PC-3 (cell line): ENCODE results near the gene MYOC. TPM values are rescaled to one million over a fixed set of nuclear protein-coding genes. Genes with fewer than 3 reads are reported as not detected.

Experiments
- ATAC-seq: fragments of 200-7000 bp; cut with Tn5 transposase; 2 replicates; pipeline ENCODE4 v1.9.1; 2020; ENCODE audit warnings: mild to moderate bottlenecking, moderate library complexity
- BruUV-seq: library from RNA; stranded (reverse); fragments of 400-500 nt; replicated peaks from 2 replicates; lab custom pipeline; 2021; lab: Mats Ljungman, UMichigan
- CTCF ChIA-PET: fragments of 300-600 bp; sonication (Branson Sonifier 250); formaldehyde crosslinking; loops from one replicate; lab custom pipeline; 2022; ENCODE audit warnings: antibody characterized with exemption; lab: Charles Lee
- POLR2A ChIA-PET: fragments of 300-600 bp; sonication (Branson Sonifier 250); formaldehyde crosslinking; loops from one replicate; lab custom pipeline; 2022; ENCODE audit warnings: antibody characterized with exemption; ENCODE audit not compliant: unreplicated experiment; lab: Charles Lee
- DNase-seq: peaks from one replicate; pipeline ENCODE4 v3.0.0-alpha.2; 2015
- H2AFZ ChIP-seq: fragments of 300-600 bp; sonication (generic); 2 replicates; pipeline ENCODE4 v1.6.0; 2016; ENCODE audit warnings: antibody characterized with exemption, low read length
- H3F3A ChIP-seq: fragments of 300-600 bp; sonication (generic); one replicate; pipeline ENCODE4 v1.6.0; 2017; ENCODE audit warnings: antibody characterized with exemption, low read length, control low read depth, mild to moderate bottlenecking; ENCODE audit not compliant: unreplicated experiment
- H3K27ac ChIP-seq: fragments of 300-600 bp; sonication (generic); 2 replicates; pipeline ENCODE4 v1.5.1; 2016; ENCODE audit warnings: mild to moderate bottlenecking, low read length
- H3K27me3 ChIP-seq: fragments of 300-600 bp; sonication (generic); 2 replicates; pipeline ENCODE4 v1.6.1; 2016; ENCODE audit warnings: low read length, mixed read lengths
- H3K36me3 ChIP-seq: fragments of 300-600 bp; sonication (generic); 2 replicates; pipeline ENCODE4 v1.6.1; 2016; ENCODE audit warnings: low read depth, mixed run types, low read length, mixed read lengths
- H3K4me1 ChIP-seq: fragments of 300-600 bp; sonication (generic); 2 replicates; pipeline ENCODE4 v1.5.1; 2016; ENCODE audit warnings: low read length; ENCODE audit not compliant: insufficient read depth
- H3K4me2 ChIP-seq: fragments of 300-600 bp; sonication (generic); 2 replicates; pipeline ENCODE4 v1.6.0; 2016; ENCODE audit warnings: low read length
- H3K4me3 ChIP-seq: fragments of 300-600 bp; sonication (generic); 2 replicates; pipeline ENCODE4 v1.5.1; 2016; ENCODE audit warnings: mild to moderate bottlenecking, low read length, mixed read lengths
- H3K79me2 ChIP-seq: fragments of 300-600 bp; sonication (generic); 2 replicates; pipeline ENCODE4 v1.6.1; 2017; ENCODE audit warnings: low read length, mixed read lengths
- H3K9ac ChIP-seq: fragments of 300-600 bp; sonication (generic); 2 replicates; pipeline ENCODE4 v1.6.0; 2016; ENCODE audit warnings: mild to moderate bottlenecking, low read length
- H3K9me2 ChIP-seq: fragments of 300-600 bp; sonication (generic); replicated peaks from 2 replicates; pipeline ENCODE4 v1.6.1; 2016; ENCODE audit warnings: mixed run types, low read length, mixed read lengths
- H3K9me3 ChIP-seq: fragments of 300-600 bp; sonication (generic); 2 replicates; pipeline ENCODE4 v1.6.1; 2016; ENCODE audit warnings: low read length, mixed read lengths
- H4K20me1 ChIP-seq: fragments of 300-600 bp; sonication (generic); 2 replicates; pipeline ENCODE4 v1.6.1; 2016; ENCODE audit warnings: low read length, mixed read lengths
- EZH2 ChIP-seq: fragments of 300-600 bp; sonication (generic); IDR thresholded peaks from one replicate; pipeline ENCODE4 v1.6.1; 2017; ENCODE audit warnings: antibody characterized with exemption, mild to moderate bottlenecking, low read length; ENCODE audit not compliant: unreplicated experiment
- EZH2phosphoT487 ChIP-seq: fragments of 300-600 bp; sonication (generic); IDR thresholded peaks from 2 replicates; pipeline ENCODE4 v1.6.1; 2018; ENCODE audit warnings: mild to moderate bottlenecking, antibody characterized with exemption, low read length, borderline replicate concordance
- intact Hi-C: fragments of 100-400 bp; cut with micrococcal nuclease; formaldehyde crosslinking; loops from 2 replicates; pipeline ENCODE4 v1.9.0; 2023
- total RNA-seq: library from RNA; depleted of rRNA; stranded (reverse); fragments of >200 nt; gene quantifications from 2 replicates; pipeline ENCODE4 v1.2.3, GENCODE V29; 2014
- TF ChIP-seq, protein P1 (sequence below): fragments of 300-600 bp; sonication (generic); conservative IDR thresholded peaks from 2 replicates; pipeline ENCODE4 v1.5.1; 2017; ENCODE audit warnings: antibody characterized with exemption, low read depth, mild to moderate bottlenecking, low read length

The MYOC gene
- total RNA-seq, 1 experiment from 2014 or later: not detected

DNA sequence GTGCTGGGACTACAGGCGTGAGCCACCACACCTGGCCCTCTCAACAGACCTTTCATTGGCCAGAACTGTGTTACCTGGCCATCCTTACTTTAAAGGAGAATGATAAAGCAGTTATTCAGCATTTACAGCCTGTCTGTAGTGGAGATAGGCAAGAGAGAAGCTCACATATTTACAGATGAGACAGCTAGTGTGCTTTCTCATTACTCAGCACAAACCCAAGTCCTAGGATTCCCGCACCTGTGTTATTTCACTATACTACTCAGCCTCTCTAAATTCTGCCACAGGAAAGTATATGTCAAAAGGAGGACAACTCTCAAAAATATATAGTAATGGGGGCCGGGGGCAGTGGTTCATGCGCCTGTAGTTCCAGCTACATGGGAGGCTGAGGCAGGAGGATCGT, 15.9 kb upstream of the MYOC start:
- Histone ChIP-seq H3K27ac (no peak overlapping the region), H3K9me3 (no peaks in the 10 kb centered on the region), H3K4me3 (no peak overlapping the region), H3F3A (no peaks in the 10 kb centered on the region), H4K20me1 (no peaks in the 10 kb centered on the region), H3K27me3 (peaks cover 70% of the 10 kb centered on the region), H3K4me2 (no peak overlapping the region), H3K4me1 (no peaks in the 10 kb centered on the region), H3K9ac (no peak overlapping the region), H3K36me3 (no peaks in the 10 kb centered on the region), H3K9me2 (no peaks in the 10 kb centered on the region), H3K79me2 (no peaks in the 10 kb centered on the region), H2AFZ (no peak overlapping the region)
- CTCF ChIA-PET: no interaction called here
- TF ChIP-seq EZH2phosphoT487 (no peak), EZH2 (no peak)
- TF ChIP-seq, protein P1, sequence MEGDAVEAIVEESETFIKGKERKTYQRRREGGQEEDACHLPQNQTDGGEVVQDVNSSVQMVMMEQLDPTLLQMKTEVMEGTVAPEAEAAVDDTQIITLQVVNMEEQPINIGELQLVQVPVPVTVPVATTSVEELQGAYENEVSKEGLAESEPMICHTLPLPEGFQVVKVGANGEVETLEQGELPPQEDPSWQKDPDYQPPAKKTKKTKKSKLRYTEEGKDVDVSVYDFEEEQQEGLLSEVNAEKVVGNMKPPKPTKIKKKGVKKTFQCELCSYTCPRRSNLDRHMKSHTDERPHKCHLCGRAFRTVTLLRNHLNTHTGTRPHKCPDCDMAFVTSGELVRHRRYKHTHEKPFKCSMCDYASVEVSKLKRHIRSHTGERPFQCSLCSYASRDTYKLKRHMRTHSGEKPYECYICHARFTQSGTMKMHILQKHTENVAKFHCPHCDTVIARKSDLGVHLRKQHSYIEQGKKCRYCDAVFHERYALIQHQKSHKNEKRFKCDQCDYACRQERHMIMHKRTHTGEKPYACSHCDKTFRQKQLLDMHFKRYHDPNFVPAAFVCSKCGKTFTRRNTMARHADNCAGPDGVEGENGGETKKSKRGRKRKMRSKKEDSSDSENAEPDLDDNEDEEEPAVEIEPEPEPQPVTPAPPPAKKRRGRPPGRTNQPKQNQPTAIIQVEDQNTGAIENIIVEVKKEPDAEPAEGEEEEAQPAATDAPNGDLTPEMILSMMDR: no peak
- intact Hi-C loops: no loop called here
- no TSS peak for BruUV-seq
- POLR2A ChIA-PET: interaction anchor here (0.6 kb wide), 1 partner anchor 49 kb away, joined by 4 read pairs; no protein-coding TSS in a partner anchor
- ATAC-seq (no peak), DNase-seq (no peak)

DNA sequence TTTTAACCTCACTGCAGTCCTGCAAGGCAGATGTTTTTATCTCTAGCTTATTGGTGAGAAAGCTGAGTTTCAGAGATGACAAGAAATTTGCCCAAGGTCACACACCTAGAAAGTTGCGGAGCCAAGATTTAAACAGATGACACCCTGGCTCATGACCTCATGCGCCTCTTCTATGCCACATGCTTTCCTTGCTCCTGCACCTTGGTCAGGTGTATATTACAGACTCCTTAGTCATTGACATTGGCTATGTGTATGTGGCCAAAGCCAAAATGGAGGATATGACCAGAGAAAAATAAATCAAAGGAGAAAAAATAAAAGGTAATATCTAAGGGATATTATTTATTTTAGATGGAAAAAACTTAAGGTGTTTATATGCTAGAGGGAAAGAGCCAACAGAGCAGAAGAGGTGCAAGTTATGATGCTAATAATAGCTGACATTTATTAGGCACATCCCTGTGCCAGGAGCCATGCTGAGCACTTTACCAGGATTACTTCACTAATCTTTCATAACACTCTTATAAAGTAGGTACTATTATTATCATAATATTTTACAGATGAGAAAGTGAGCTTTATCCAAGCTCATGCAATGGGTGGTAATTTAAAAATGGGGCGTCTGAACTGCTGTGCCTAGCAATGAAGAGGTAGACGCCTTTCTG, 13.8 kb upstream of the MYOC start:
- intact Hi-C loops: no loop called here
- no peak for TF ChIP-seq EZH2phosphoT487
- no peak for TF ChIP-seq EZH2
- TF ChIP-seq, protein P1: no peak

DNA sequence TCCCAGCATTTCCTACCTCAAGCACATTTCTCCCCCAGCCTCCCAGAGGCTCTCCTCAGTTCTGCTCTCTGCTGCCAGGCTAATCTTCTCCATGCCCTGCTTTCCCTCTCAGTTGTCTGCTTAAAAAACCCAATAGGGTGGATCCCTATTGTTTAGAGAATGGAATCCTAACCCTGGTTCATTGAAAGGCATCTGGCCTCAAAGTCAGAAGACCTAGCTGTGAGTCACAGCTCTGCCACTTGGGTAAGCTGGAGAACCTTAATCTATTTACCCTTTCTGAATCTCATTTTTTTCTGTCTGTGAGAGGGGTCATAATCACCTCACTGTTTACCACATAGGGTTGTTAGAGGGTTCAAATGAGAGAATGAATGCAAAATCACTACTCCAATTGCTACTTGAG, 12.5 kb upstream of the MYOC start:
- intact Hi-C loops: no loop called here
- H3K9me2 ChIP-seq: no peaks in the 10 kb centered on the region
- no peak for DNase-seq
- TF ChIP-seq EZH2phosphoT487: no peak
- no peak overlapping the region for H3K27ac ChIP-seq
- H2AFZ ChIP-seq: no peak overlapping the region
- no peak overlapping the region for H3K4me3 ChIP-seq
- ATAC-seq: no peak
- no peaks in the 10 kb centered on the region for H3F3A ChIP-seq
- no peak overlapping the region for H3K4me2 ChIP-seq
- BruUV-seq: no TSS peak
- no peaks in the 10 kb centered on the region for H3K79me2 ChIP-seq
- H3K9me3 ChIP-seq: no peaks in the 10 kb centered on the region
- H3K36me3 ChIP-seq: no peaks in the 10 kb centered on the region
- H3K4me1 ChIP-seq: peaks cover 13% of the 10 kb centered on the region
- H3K27me3 ChIP-seq: peaks cover 61% of the 10 kb centered on the region
- ChIA-PET POLR2A (no interaction called here), CTCF (interaction anchor here (0.6 kb wide), 1 partner anchor 20 kb away, joined by 3 read pairs; no protein-coding TSS in a partner anchor)
- H3K9ac ChIP-seq: no peak overlapping the region
- no peaks in the 10 kb centered on the region for H4K20me1 ChIP-seq

More for the DNA sequence above, 13.8 kb upstream of the MYOC start:
- H3K4me3 ChIP-seq: no peak overlapping the region
- no peak overlapping the region for H3K27ac ChIP-seq
- no peak overlapping the region for H2AFZ ChIP-seq
- H3K9me3 ChIP-seq: no peaks in the 10 kb centered on the region
- no peaks in the 10 kb centered on the region for H3K9me2 ChIP-seq
- H3K36me3 ChIP-seq: no peaks in the 10 kb centered on the region
- POLR2A ChIA-PET: no interaction called here
- peaks cover 4% of the 10 kb centered on the region for H3K4me1 ChIP-seq
- ATAC-seq (no peak), DNase-seq (no peak)
- no TSS peak for BruUV-seq
- H3K9ac ChIP-seq: no peak overlapping the region
- H3K27me3 ChIP-seq: peaks cover 62% of the 10 kb centered on the region
- CTCF ChIA-PET: no interaction called here
- no peaks in the 10 kb centered on the region for H3K79me2 ChIP-seq
- no peak overlapping the region for H3K4me2 ChIP-seq
- H4K20me1 ChIP-seq: no peaks in the 10 kb centered on the region
- no peaks in the 10 kb centered on the region for H3F3A ChIP-seq
